H1 (cell line): Measurements from ENCODE around the gene CROCC2. TPM values are rescaled to one million over a fixed set of nuclear protein-coding genes. Genes with fewer than 3 reads are reported as not detected.

ENCODE experiments used
- CTCF ChIA-PET: fragments of 300-600 bp; sonication (Branson Sonifier 250); formaldehyde crosslinking; loops from one replicate; lab custom pipeline; 2021; ENCODE audit not compliant: partially characterized antibody; lab: Charles Lee
- POLR2A ChIA-PET: fragments of 300-600 bp; sonication (Branson Sonifier 250); formaldehyde crosslinking; loops from one replicate; lab custom pipeline; 2021; ENCODE audit warnings: inconsistent platforms; ENCODE audit not compliant: partially characterized antibody; lab: Charles Lee
- DNase-seq, 2 experiments: peaks; one replicate each; pipeline versions ENCODE4 v3.0.0 to v3.0.0-alpha.2; 2010 to 2022; ENCODE audit warnings: low spot score in 2 of 2, low read depth in 1 of 2, mixed read lengths in 1 of 2
- FAIRE-seq: peaks from 2 replicates; lab custom pipeline; 2011; peaks lifted over from hg19 to GRCh38; lab: Jason Lieb, UNC
- H2AFZ ChIP-seq: 2 replicates; pipeline ENCODE4 v1.8.1; 2012; ENCODE audit warnings: low read length, inconsistent platforms
- H2AK5ac ChIP-seq: 2 replicates; pipeline ENCODE4 v1.6.1; 2013; ENCODE audit warnings: low read depth, low read length
- H2BK120ac ChIP-seq: replicated peaks from 2 replicates; pipeline ENCODE3; 2013; ENCODE audit warnings: low read depth, low read length, inconsistent platforms
- H2BK12ac ChIP-seq: 2 replicates; pipeline ENCODE4 v1.6.1; 2013; ENCODE audit warnings: low read depth, low read length
- H2BK15ac ChIP-seq: 2 replicates; pipeline ENCODE4 v1.6.1; 2013; ENCODE audit warnings: low read length
- H2BK20ac ChIP-seq: 2 replicates; pipeline ENCODE4 v1.6.1; 2013; ENCODE audit warnings: low read length
- H2BK5ac ChIP-seq: 2 replicates; pipeline ENCODE4 v1.6.1; 2013; ENCODE audit warnings: low read depth, low read length
- H3K14ac ChIP-seq: 2 replicates; pipeline ENCODE4 v1.6.1; 2013; ENCODE audit warnings: inconsistent platforms; ENCODE audit not compliant: insufficient read length
- H3K18ac ChIP-seq: 2 replicates; pipeline ENCODE4 v1.6.1; 2013; ENCODE audit warnings: low read length; ENCODE audit errors: extremely low read depth
- H3K23ac ChIP-seq: 2 replicates; pipeline ENCODE4 v1.6.1; 2013; ENCODE audit warnings: inconsistent platforms; ENCODE audit not compliant: insufficient read length
- H3K23me2 ChIP-seq: 2 replicates; pipeline ENCODE4 v1.6.1; 2013; ENCODE audit warnings: low read depth, low read length
- H3K27ac ChIP-seq: 2 replicates; pipeline ENCODE4 v1.6.1; 2011; ENCODE audit warnings: low read depth, low read length, inconsistent platforms
- H3K27me3 ChIP-seq, 4 experiments: replicated peaks in 1 of 4; 1 replicate in 1 of 4; 2 replicates in 3 of 4; pipeline versions ENCODE4 v1.6.1 to v1.8.1; 2011 to 2013; ENCODE audit warnings: low read length in 3 of 4, mild to moderate bottlenecking in 3 of 4, inconsistent platforms in 2 of 4, mixed read lengths in 2 of 4, moderate library complexity in 1 of 4; ENCODE audit not compliant: control insufficient read depth in 3 of 4, insufficient read depth in 3 of 4; ENCODE audit errors: extremely low read depth in 1 of 4
- H3K36me3 ChIP-seq, 4 experiments: 2 replicates each; pipeline versions ENCODE4 v1.6.1 to v1.8.1; 2011 to 2013; ENCODE audit warnings: mild to moderate bottlenecking in 4 of 4, low read length in 3 of 4, moderate library complexity in 2 of 4, control low read depth in 1 of 4, inconsistent platforms in 1 of 4; ENCODE audit not compliant: insufficient read depth in 4 of 4, control insufficient read depth in 2 of 4
- H3K4ac ChIP-seq: replicated peaks from 2 replicates; pipeline ENCODE3; 2013; ENCODE audit warnings: low read length, low read depth, mixed read lengths, inconsistent platforms; ENCODE audit not compliant: insufficient read length
- H3K4me1 ChIP-seq, 4 experiments: replicated peaks in 1 of 4; 1 replicate in 1 of 4; 2 replicates in 3 of 4; pipeline versions ENCODE4 v1.6.1 to v1.8.1; 2011 to 2013; ENCODE audit warnings: low read length in 3 of 4, inconsistent platforms in 2 of 4, mixed read lengths in 1 of 4; ENCODE audit not compliant: insufficient read depth in 4 of 4, control insufficient read depth in 3 of 4
- H3K4me2 ChIP-seq, 2 experiments: 2 replicates each; pipeline versions ENCODE4 v1.6.1 to v1.8.1; 2011 to 2013; ENCODE audit warnings: low read depth in 2 of 2, low read length in 2 of 2, control low read depth in 1 of 2, inconsistent platforms in 1 of 2, mild to moderate bottlenecking in 1 of 2; ENCODE audit not compliant: insufficient read depth in 1 of 2
- H3K4me3 ChIP-seq, 4 experiments: fragments of 200-600, 300-600 bp in 1 of 4; sonication (generic), shearing (Covaris generic), sonication (Bioruptor Twin) in 1 of 4; 2 replicates each; pipeline versions ENCODE4 v1.5.1 to v1.8.1; 2011 to 2016; ENCODE audit warnings: low read length in 4 of 4, low read depth in 3 of 4, control low read depth in 2 of 4, inconsistent platforms in 2 of 4, mild to moderate bottlenecking in 2 of 4, mixed read lengths in 1 of 4, moderate library complexity in 1 of 4; ENCODE audit not compliant: insufficient read depth in 2 of 4; ENCODE audit errors: extremely low read depth in 1 of 4
- H3K56ac ChIP-seq: replicated peaks from 2 replicates; pipeline ENCODE3; 2013; ENCODE audit warnings: low read depth, mild to moderate bottlenecking, mixed read lengths, low read length, inconsistent platforms; ENCODE audit not compliant: insufficient read length
- H3K79me1 ChIP-seq: 2 replicates; pipeline ENCODE4 v1.6.1; 2013; ENCODE audit warnings: low read depth, low read length, control low read depth
- H3K79me2 ChIP-seq, 2 experiments: 2 replicates each; pipeline versions ENCODE4 v1.6.1 to v1.8.1; 2012 to 2013; ENCODE audit warnings: low read length in 2 of 2, mild to moderate bottlenecking in 2 of 2, inconsistent platforms in 1 of 2; ENCODE audit not compliant: insufficient read depth in 2 of 2, control insufficient read depth in 1 of 2
- H3K9ac ChIP-seq, 4 experiments: replicated peaks in 1 of 4; 1 replicate in 1 of 4; 2 replicates in 3 of 4; pipeline versions ENCODE4 v1.6.1 to v1.8.1; 2011 to 2013; ENCODE audit warnings: low read depth in 3 of 4, low read length in 3 of 4, control low read depth in 2 of 4, mild to moderate bottlenecking in 2 of 4, moderate library complexity in 2 of 4, inconsistent platforms in 1 of 4; ENCODE audit errors: extremely low read depth in 1 of 4
- H3K9me3 ChIP-seq, 2 experiments: 2 replicates each; pipeline versions ENCODE4 v1.6.1 to v1.8.1; 2012 to 2013; ENCODE audit warnings: mild to moderate bottlenecking in 2 of 2, moderate library complexity in 2 of 2, control low read depth in 1 of 2, inconsistent platforms in 1 of 2, low read depth in 1 of 2, low read length in 1 of 2, mixed read lengths in 1 of 2; ENCODE audit not compliant: insufficient read depth in 2 of 2
- H4K20me1 ChIP-seq, 2 experiments: replicated peaks in 1 of 2; 2 replicates each; pipeline versions ENCODE3 to v1.8.1; 2011 to 2013; ENCODE audit warnings: inconsistent platforms in 2 of 2, low read length in 2 of 2, mild to moderate bottlenecking in 1 of 2; ENCODE audit not compliant: insufficient read depth in 2 of 2, control insufficient read depth in 1 of 2
- H4K5ac ChIP-seq: 2 replicates; pipeline ENCODE4 v1.6.1; 2013; ENCODE audit warnings: low read length, low read depth, mixed read lengths, inconsistent platforms; ENCODE audit not compliant: insufficient read length
- H4K8ac ChIP-seq: 2 replicates; pipeline ENCODE4 v1.8.0; 2013; ENCODE audit warnings: mild to moderate bottlenecking, moderate library complexity, low read length, inconsistent platforms; ENCODE audit not compliant: insufficient read depth; ENCODE audit errors: extremely low read depth
- H4K91ac ChIP-seq: replicated peaks from 2 replicates; pipeline ENCODE3; 2013; ENCODE audit warnings: low read length, mixed read lengths, inconsistent platforms; ENCODE audit not compliant: insufficient read length
- BRCA1 ChIP-seq: IDR thresholded peaks from 2 replicates; pipeline ENCODE4 v1.6.1; 2012; ENCODE audit warnings: low read depth, low read length, improper control_type of control experiment
- CTBP2 ChIP-seq: IDR thresholded peaks from 2 replicates; pipeline ENCODE4 v1.7.0; 2011; ENCODE audit warnings: borderline replicate concordance, mild to moderate bottlenecking, moderate library complexity, mixed read lengths, low read length; ENCODE audit not compliant: insufficient read depth, insufficient read length
- EGR1 ChIP-seq: IDR thresholded peaks from 2 replicates; pipeline ENCODE4 v1.6.1; 2011; ENCODE audit warnings: low read depth, low read length, borderline replicate concordance
- HDAC6 ChIP-seq: IDR thresholded peaks from one replicate; pipeline ENCODE4 v1.7.1; 2012; ENCODE audit warnings: low read depth, mild to moderate bottlenecking, inconsistent platforms, low read length, moderate library complexity
- JUND ChIP-seq: IDR thresholded peaks from 2 replicates; pipeline ENCODE4 v1.6.1; 2011; ENCODE audit warnings: mild to moderate bottlenecking, improper control_type of control experiment, low read length
- MAX ChIP-seq: IDR thresholded peaks from 2 replicates; pipeline ENCODE4 v1.6.1; 2012; ENCODE audit warnings: inconsistent platforms
- NANOG ChIP-seq: IDR thresholded peaks from 2 replicates; pipeline ENCODE4 v1.6.1; 2011; ENCODE audit warnings: low read length, low read depth, mild to moderate bottlenecking, inconsistent platforms; ENCODE audit not compliant: insufficient read depth, poor library complexity, severe bottlenecking
- SAP30 ChIP-seq: fragments of 300-600 bp; sonication (generic); IDR thresholded peaks from 2 replicates; pipeline ENCODE4 v1.7.1; 2012; ENCODE audit warnings: low read length, moderate library complexity, mild to moderate bottlenecking, inconsistent platforms; ENCODE audit not compliant: insufficient read depth, insufficient replicate concordance
- SP4 ChIP-seq: IDR thresholded peaks from 2 replicates; pipeline ENCODE4 v1.6.1; 2012; ENCODE audit warnings: low read length, inconsistent platforms
- TBP ChIP-seq: IDR thresholded peaks from 2 replicates; pipeline ENCODE4 v1.6.1; 2011; ENCODE audit warnings: low read depth, low read length, improper control_type of control experiment
- TEAD4 ChIP-seq: IDR thresholded peaks from 2 replicates; pipeline ENCODE4 v1.6.1; 2012; ENCODE audit warnings: low read depth, low read length, inconsistent platforms, mixed read lengths
- WGBS, 2 experiments: shearing (Covaris generic) in 1 of 2; methylation state at CpG; one replicate each; pipeline versions ENCODE4 v1.1.6 to v1.1.7; 2013 to 2015; ENCODE audit warnings: low lambda C conversion rate in 2 of 2, mixed read lengths in 2 of 2, inconsistent platforms in 1 of 2, low coverage in 1 of 2, missing lambda C conversion rate in 1 of 2; ENCODE audit not compliant: insufficient replicate concordance in 2 of 2, insufficient coverage in 1 of 2, insufficient read length in 1 of 2; ENCODE audit errors: extremely low coverage in 1 of 2, missing lambda C conversion rate in 1 of 2; 5-methylcytosine and 5-hydroxymethylcytosine counted together
- polyA plus RNA-seq, 7 experiments: library from polyadenylated mRNA; depleted of rRNA in 3 of 7; stranded (reverse) in 5 of 7; unstranded in 2 of 7; fragments of >200 nt in 5 of 7; fragments of 200-250 nt in 2 of 7; gene quantifications; 1 replicate in 5 of 7; 2 replicates in 1 of 7; 4 replicates in 1 of 7; pipeline versions ENCODE4 v1.2.1 to v1.2.3, GENCODE V29; 2011 to 2013; ENCODE audit warnings: missing spikeins in 2 of 7, mixed read lengths in 2 of 7
- total RNA-seq: library from RNA; stranded (reverse); fragmentation: NEBNext Ultra II Directional; extraction: Animal tissue kit (Norgen Biotek cat#: 25700); gene quantifications from 2 replicates; pipeline ENCODE4 v1.2.1, GENCODE V29; 2021

Gene CROCC2
- total and polyA plus RNA-seq, 2 of the 8 experiments (the other 6 are each of a cell fraction or from before 2014, with no cell fraction given): not detected

DNA sequence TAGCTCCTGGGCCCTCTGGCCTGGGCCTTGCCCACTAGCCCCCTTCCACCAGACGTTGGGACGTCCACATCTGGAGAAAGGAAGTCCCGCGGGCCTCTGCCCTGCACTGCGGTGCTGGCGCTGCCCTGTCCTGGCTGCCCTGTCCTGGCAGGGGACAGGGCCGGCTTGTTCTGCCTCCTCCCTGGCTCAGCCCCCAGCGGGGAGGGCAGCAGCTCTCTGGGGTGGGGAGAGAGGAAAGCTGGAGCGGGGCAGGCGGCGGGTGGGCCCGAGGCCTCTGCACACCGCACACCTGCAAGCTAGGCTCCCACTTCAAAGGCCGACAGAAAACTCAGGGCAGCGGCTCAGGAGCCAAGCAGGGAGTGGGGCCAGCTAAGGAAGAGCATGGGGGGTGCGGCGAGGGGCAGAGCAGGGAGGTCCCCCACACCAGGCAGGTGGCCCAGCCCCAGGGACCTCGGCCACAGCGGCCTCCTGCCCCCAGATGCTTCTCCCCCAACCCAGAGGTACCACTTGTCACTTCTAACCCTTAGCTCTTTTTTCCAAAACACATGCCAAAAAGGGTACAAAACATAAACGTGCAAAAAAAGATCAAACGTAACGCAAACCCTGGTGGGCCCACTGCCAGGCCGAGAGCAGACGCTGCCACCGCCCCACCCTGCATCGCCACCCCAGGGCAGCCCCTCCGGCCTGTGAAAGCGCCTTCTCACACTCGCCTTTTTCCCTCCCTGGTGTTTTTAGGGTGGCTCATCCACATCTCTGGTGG, 105.8 kb downstream of the CROCC2 start:
- H3K4me2 ChIP-seq: no peak overlapping the region

More for the DNA sequence above, 105.8 kb downstream of the CROCC2 start:
- Histone ChIP-seq H3K9me3 (no peaks in the 10 kb centered on the region), H3K18ac (no peak overlapping the region; the same call in 1 of the 2 replicates), H4K20me1 (no peaks in the 10 kb centered on the region), H3K27ac (no peak overlapping the region), H3K4me3 (no peak overlapping the region), H3K4me1 (peaks cover 0 to 19% (median 15%) of the 10 kb centered on the region in 4 experiments; a peak in 6 of 7 replicates), H3K23ac (no peak overlapping the region), H2BK5ac (no peak overlapping the region), H3K9ac (no peak overlapping the region), H2BK15ac (no peak overlapping the region), H3K14ac (no peak overlapping the region), H2BK120ac (no peak overlapping the region), H4K91ac (no peak overlapping the region), H3K27me3 (no peaks in the 10 kb centered on the region), H4K5ac (no peak overlapping the region), H3K23me2 (peaks cover 2% of the 10 kb centered on the region; the same call in 1 of the 2 replicates), H3K79me1 (no peaks in the 10 kb centered on the region), H3K36me3 (no peaks in the 10 kb centered on the region), H2BK12ac (0 out of 2 replicates have a peak overlapping the region, but pooled peaks have one; percentile 75), H3K79me2 (no peaks in the 10 kb centered on the region), H4K8ac (no peak overlapping the region), H2BK20ac (no peak overlapping the region), H3K56ac (no peak overlapping the region), H2AFZ (no peak overlapping the region), H3K4ac (no peak overlapping the region), H2AK5ac (0 out of 2 replicates have a peak overlapping the region, but pooled peaks have one; percentile 10)
- DNase-seq (no peak), FAIRE-seq (no peak)
- POLR2A ChIA-PET: no interaction called here
- CTCF ChIA-PET: interaction anchor here (0.9 to 1.3 kb wide), 3 partner anchors 8 to 67 kb away, joined by 3 read pairs; no protein-coding TSS in a partner anchor
- WGBS, 2 experiments: 92% methylated on average over 24 of the region's 29 CpGs; no CpG with 5 or more reads in 1 of the 2 experiments
- TF ChIP-seq CTBP2: no peak
- no peak for TF ChIP-seq JUND
- no peak for TF ChIP-seq TEAD4
- TF ChIP-seq MAX: no peak
- TF ChIP-seq TBP: no peak
- no peak for TF ChIP-seq SAP30
- TF ChIP-seq EGR1: no peak
- no peak for TF ChIP-seq BRCA1
- TF ChIP-seq HDAC6: no peak
- TF ChIP-seq SP4: no peak
- TF ChIP-seq NANOG: no peak
